OCI-LY7 (cell line): ENCODE results near the gene TSPAN5.

ENCODE experiments used
- CTCF ChIP-seq: fragments of 200-600 bp; sonication (generic); conservative IDR thresholded peaks from 2 replicates; pipeline ENCODE4 v1.5.1; 2014; ENCODE audit warnings: mild to moderate bottlenecking, antibody characterized with exemption, low read length, moderate library complexity, mixed read lengths
- EZH2phosphoT487 ChIP-seq: fragments of 200-600 bp; sonication (generic); IDR thresholded peaks from 2 replicates; pipeline ENCODE4 v1.6.1; 2018; ENCODE audit warnings: low read depth, borderline replicate concordance, mild to moderate bottlenecking, mixed run types, antibody characterized with exemption, low read length, moderate library complexity, mixed read lengths

DNA sequence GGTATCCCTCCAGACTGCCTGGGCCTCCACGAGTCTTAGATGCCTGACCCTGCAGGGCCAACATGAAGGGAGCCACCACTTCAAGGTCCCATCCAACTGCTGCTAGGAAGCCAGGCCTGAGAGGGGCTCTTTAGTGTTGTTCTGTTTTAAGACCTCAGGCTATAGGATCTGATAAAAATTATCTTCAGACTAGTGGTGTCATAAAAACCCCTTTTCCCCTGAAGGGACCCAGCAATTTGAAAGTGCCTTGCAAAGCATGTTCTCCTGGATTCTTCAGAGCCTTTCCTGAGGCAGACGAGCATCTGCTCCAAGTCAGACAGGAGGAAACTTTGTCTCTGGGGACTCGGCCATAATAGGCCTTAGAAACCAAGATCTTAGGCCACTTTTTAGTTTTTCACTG is 26.9 kb downstream of the TSPAN5 start:
- no peak for TF ChIP-seq CTCF
- no peak for TF ChIP-seq EZH2phosphoT487
